ENCODE results near the gene SGCA.

The SGCA gene

GRCh38 chr17:50201276-50201854, 35.6 kb downstream of the SGCA start, which contains the start of gene COL1A1:
TSS of gene COL1A1 (minus strand) at chr17:50201631. CDS start at chr17:50201513, 118 bp downstream.
- no peak for TF ChIP-seq CTCF (IDR thresholded peaks at IDR 0.05; ENCODE audit: extremely low read depth, missing control alignments)
- no peak for DNase-seq (ENCODE audit: low spot score)

DNA sequence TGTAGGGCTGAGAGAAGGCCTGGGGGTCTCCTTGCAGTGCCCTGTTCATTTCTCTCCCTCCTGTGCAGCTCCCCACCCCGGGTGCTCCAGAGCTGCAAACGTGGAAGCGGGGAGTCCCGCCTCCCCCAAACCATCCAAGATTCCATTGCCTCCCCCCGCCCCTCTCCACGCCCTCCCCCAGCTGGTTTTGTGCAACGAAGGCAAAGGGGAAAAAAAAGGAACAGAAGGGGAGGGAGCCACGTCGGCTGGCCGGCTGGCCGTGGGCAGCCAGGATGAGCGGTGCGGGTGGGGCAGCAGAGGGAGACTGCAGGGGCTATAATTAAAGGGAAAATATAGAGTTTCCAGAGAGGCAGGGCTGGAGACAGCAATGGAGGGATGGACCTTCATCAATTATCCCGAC, 37.3 kb downstream of the SGCA start:
- DNase-seq (ENCODE audit: low spot score) = no peak
- no peak for TF ChIP-seq CTCF (IDR thresholded peaks at IDR 0.05; ENCODE audit: extremely low read depth, missing control alignments)

GRCh38 chr17:50203604-50204345, 38.0 kb downstream of the SGCA start:
- no peak for DNase-seq (ENCODE audit: low spot score)
- TF ChIP-seq CTCF (IDR thresholded peaks at IDR 0.05; ENCODE audit: extremely low read depth, missing control alignments) = no peak

- no peak for DNase-seq (ENCODE audit: low spot score)
- TF ChIP-seq CTCF (IDR thresholded peaks at IDR 0.05; ENCODE audit: extremely low read depth, missing control alignments) = no peak
Observed at GRCh38 chr17:50204431-50204830, 38.6 kb downstream of the SGCA start.

GRCh38 chr17:50205111-50205962, 39.5 kb downstream of the SGCA start:
- DNase-seq (ENCODE audit: low spot score) = no peak
- no peak for TF ChIP-seq CTCF (IDR thresholded peaks at IDR 0.05; ENCODE audit: extremely low read depth, missing control alignments)

DNA sequence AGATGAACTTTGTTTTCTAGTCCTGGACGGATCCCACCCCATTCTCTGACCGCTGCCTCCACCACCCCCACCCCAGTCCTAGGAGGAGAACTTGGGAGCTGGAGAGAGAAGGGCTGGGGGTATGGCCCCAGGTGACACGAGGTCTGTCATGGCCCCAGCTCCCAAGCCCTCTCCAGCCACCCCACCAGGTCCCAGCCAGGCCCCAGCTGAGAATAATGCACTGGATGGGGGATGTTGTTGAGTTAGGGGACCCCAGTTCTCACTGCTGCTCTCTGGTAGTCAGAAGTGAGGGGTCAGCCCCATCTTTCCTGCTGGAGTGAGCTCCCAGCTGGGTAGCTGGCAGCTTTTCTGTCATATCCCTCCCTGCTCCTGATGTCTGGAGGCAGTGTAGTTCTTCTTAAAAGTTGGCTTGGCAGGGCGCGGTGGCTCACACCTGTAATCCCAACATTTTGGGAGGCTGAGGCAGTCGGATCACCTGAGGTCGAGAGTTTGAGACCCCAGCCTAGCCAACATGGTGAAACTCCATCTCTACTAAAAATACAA, 40.2 kb downstream of the SGCA start:
- no peak for DNase-seq (ENCODE audit: low spot score)
- TF ChIP-seq CTCF (IDR thresholded peaks at IDR 0.05; ENCODE audit: extremely low read depth, missing control alignments) = no peak

All from GM20000 (cell line).